Measurements from ENCODE around the gene ZKSCAN8.

The ZKSCAN8 gene

GRCh38 chr6:28140616-28141015, 1.1 kb upstream of the ZKSCAN8 start:
- TF ChIP-seq YY1 (IDR thresholded peaks at IDR 0.05; ENCODE audit: insufficient read depth, insufficient read length), result no peak
- no peak for TF ChIP-seq ZNF274 (IDR thresholded peaks at IDR 0.05; ENCODE audit: low read depth, low read length)
- no peak for TF ChIP-seq SUZ12 (IDR thresholded peaks at IDR 0.05; ENCODE audit: extremely low read depth, insufficient read depth, insufficient read length)
- no peak for DNase-seq (ENCODE audit: low read depth, low spot score)
- Histone ChIP-seq H3K9ac (ENCODE audit: insufficient read length, low read depth) (no peak overlapping the region), H3K9me3 (ENCODE audit: insufficient read depth, low read length) (no peaks in the 10 kb centered on the region), H3K4me1 (ENCODE audit: insufficient read depth, insufficient read length) (no peaks in the 10 kb centered on the region), H3K4me3 (ENCODE audit: insufficient read length, low read depth) (no peak overlapping the region), H3K36me3 (ENCODE audit: insufficient read depth, insufficient read length, low read length) (peaks cover 19% of the 10 kb centered on the region), H3K27me3 (ENCODE audit: insufficient read depth, insufficient read length) (peaks cover 20% of the 10 kb centered on the region)

GRCh38 chr6:28142446-28142845, 763 bp downstream of the ZKSCAN8 start:
- Histone ChIP-seq H3K4me3 (ENCODE audit: insufficient read length, low read depth) (peak overlapping the region; percentile 78), H3K9ac (ENCODE audit: insufficient read length, low read depth) (peak overlapping the region; percentile 86), H3K27me3 (ENCODE audit: insufficient read depth, insufficient read length) (peaks cover 20% of the 10 kb centered on the region), H3K36me3 (ENCODE audit: insufficient read depth, insufficient read length, low read length) (peaks cover 24% of the 10 kb centered on the region), H3K4me1 (ENCODE audit: insufficient read depth, insufficient read length) (no peaks in the 10 kb centered on the region), H3K9me3 (ENCODE audit: insufficient read depth, low read length) (no peaks in the 10 kb centered on the region)
- TF ChIP-seq ZNF274 (IDR thresholded peaks at IDR 0.05; ENCODE audit: low read depth, low read length) (no peak), YY1 (IDR thresholded peaks at IDR 0.05; ENCODE audit: insufficient read depth, insufficient read length) (no peak), SUZ12 (IDR thresholded peaks at IDR 0.05; ENCODE audit: extremely low read depth, insufficient read depth, insufficient read length) (no peak)
- no peak for DNase-seq (ENCODE audit: low read depth, low spot score)

GRCh38 chr6:28145231-28145630, 3.5 kb downstream of the ZKSCAN8 start:
- Histone ChIP-seq H3K4me1 (ENCODE audit: insufficient read depth, insufficient read length) (no peaks in the 10 kb centered on the region), H3K27me3 (ENCODE audit: insufficient read depth, insufficient read length) (peaks cover 13% of the 10 kb centered on the region), H3K9ac (ENCODE audit: insufficient read length, low read depth) (no peak overlapping the region), H3K4me3 (ENCODE audit: insufficient read length, low read depth) (no peak overlapping the region), H3K36me3 (ENCODE audit: insufficient read depth, insufficient read length, low read length) (peaks cover 49% of the 10 kb centered on the region), H3K9me3 (ENCODE audit: insufficient read depth, low read length) (no peaks in the 10 kb centered on the region)
- no peak for TF ChIP-seq SUZ12 (IDR thresholded peaks at IDR 0.05; ENCODE audit: extremely low read depth, insufficient read depth, insufficient read length)
- no peak for TF ChIP-seq YY1 (IDR thresholded peaks at IDR 0.05; ENCODE audit: insufficient read depth, insufficient read length)
- no peak for TF ChIP-seq ZNF274 (IDR thresholded peaks at IDR 0.05; ENCODE audit: low read depth, low read length)
- DNase-seq (ENCODE audit: low read depth, low spot score), result no peak

- Histone ChIP-seq H3K4me1 (ENCODE audit: insufficient read depth, insufficient read length) (no peaks in the 10 kb centered on the region), H3K9me3 (ENCODE audit: insufficient read depth, low read length) (peaks cover 22% of the 10 kb centered on the region), H3K27me3 (ENCODE audit: insufficient read depth, insufficient read length) (no peaks in the 10 kb centered on the region), H3K9ac (ENCODE audit: insufficient read length, low read depth) (no peak overlapping the region), H3K4me3 (ENCODE audit: insufficient read length, low read depth) (no peak overlapping the region), H3K36me3 (ENCODE audit: insufficient read depth, insufficient read length, low read length) (peaks cover 83% of the 10 kb centered on the region)
- TF ChIP-seq SUZ12 (IDR thresholded peaks at IDR 0.05; ENCODE audit: extremely low read depth, insufficient read depth, insufficient read length) (no peak), YY1 (IDR thresholded peaks at IDR 0.05; ENCODE audit: insufficient read depth, insufficient read length) (no peak), ZNF274 (IDR thresholded peaks at IDR 0.05; ENCODE audit: low read depth, low read length) (no peak)
- no peak for DNase-seq (ENCODE audit: low read depth, low spot score)
Measured at GRCh38 chr6:28152531-28152930, 10.8 kb downstream of the ZKSCAN8 start.

- H3K27me3 ChIP-seq (ENCODE audit: insufficient read depth, insufficient read length), result no peaks in the 10 kb centered on the region
- no peaks in the 10 kb centered on the region for H3K4me1 ChIP-seq (ENCODE audit: insufficient read depth, insufficient read length)
- TF ChIP-seq YY1 (IDR thresholded peaks at IDR 0.05; ENCODE audit: insufficient read depth, insufficient read length) (no peak), ZNF274 (IDR thresholded peaks at IDR 0.05; ENCODE audit: low read depth, low read length) (no peak), SUZ12 (IDR thresholded peaks at IDR 0.05; ENCODE audit: extremely low read depth, insufficient read depth, insufficient read length) (no peak)
- peaks cover 22% of the 10 kb centered on the region for H3K9me3 ChIP-seq (ENCODE audit: insufficient read depth, low read length)
- peaks cover 74% of the 10 kb centered on the region for H3K36me3 ChIP-seq (ENCODE audit: insufficient read depth, insufficient read length, low read length)
- H3K9ac ChIP-seq (ENCODE audit: insufficient read length, low read depth), result no peak overlapping the region
- no peak for DNase-seq (ENCODE audit: low read depth, low spot score)
- H3K4me3 ChIP-seq (ENCODE audit: insufficient read length, low read depth), result no peak overlapping the region
Measured at GRCh38 chr6:28153546-28153945, 11.9 kb downstream of the ZKSCAN8 start.

GRCh38 chr6:28154357-28154756, 12.7 kb downstream of the ZKSCAN8 start:
- Histone ChIP-seq H3K4me3 (ENCODE audit: insufficient read length, low read depth) (no peak overlapping the region), H3K27me3 (ENCODE audit: insufficient read depth, insufficient read length) (no peaks in the 10 kb centered on the region), H3K4me1 (ENCODE audit: insufficient read depth, insufficient read length) (no peaks in the 10 kb centered on the region), H3K36me3 (ENCODE audit: insufficient read depth, insufficient read length, low read length) (peaks cover 66% of the 10 kb centered on the region), H3K9me3 (ENCODE audit: insufficient read depth, low read length) (peaks cover 22% of the 10 kb centered on the region), H3K9ac (ENCODE audit: insufficient read length, low read depth) (no peak overlapping the region)
- no peak for DNase-seq (ENCODE audit: low read depth, low spot score)
- TF ChIP-seq SUZ12 (IDR thresholded peaks at IDR 0.05; ENCODE audit: extremely low read depth, insufficient read depth, insufficient read length), result no peak
- no peak for TF ChIP-seq YY1 (IDR thresholded peaks at IDR 0.05; ENCODE audit: insufficient read depth, insufficient read length)
- no peak for TF ChIP-seq ZNF274 (IDR thresholded peaks at IDR 0.05; ENCODE audit: low read depth, low read length)

- no peaks in the 10 kb centered on the region for H3K27me3 ChIP-seq (ENCODE audit: insufficient read depth, insufficient read length)
- no peaks in the 10 kb centered on the region for H3K4me1 ChIP-seq (ENCODE audit: insufficient read depth, insufficient read length)
- DNase-seq (ENCODE audit: low read depth, low spot score), result no peak
- no peak overlapping the region for H3K9ac ChIP-seq (ENCODE audit: insufficient read length, low read depth)
- H3K36me3 ChIP-seq (ENCODE audit: insufficient read depth, insufficient read length, low read length), result peaks cover 32% of the 10 kb centered on the region
- peaks cover 6% of the 10 kb centered on the region for H3K9me3 ChIP-seq (ENCODE audit: insufficient read depth, low read length)
- H3K4me3 ChIP-seq (ENCODE audit: insufficient read length, low read depth), result no peak overlapping the region
- TF ChIP-seq SUZ12 (IDR thresholded peaks at IDR 0.05; ENCODE audit: extremely low read depth, insufficient read depth, insufficient read length), result no peak
- TF ChIP-seq YY1 (IDR thresholded peaks at IDR 0.05; ENCODE audit: insufficient read depth, insufficient read length), result no peak
- TF ChIP-seq ZNF274 (IDR thresholded peaks at IDR 0.05; ENCODE audit: low read depth, low read length), result no peak
Measured at GRCh38 chr6:28158318-28158717, 16.6 kb downstream of the ZKSCAN8 start.
